Subcutaneous adipose tissue (tissue), 4 donors: ENCODE results near the gene XRN1. TPM values are rescaled to one million over a fixed set of nuclear protein-coding genes. Genes with fewer than 3 reads are reported as not detected.

Experiments used
- total RNA-seq, 4 donors: library from RNA; depleted of rRNA; stranded (reverse); fragments of >200 nt; gene quantifications; one replicate each; pipeline ENCODE4 v1.1.0, GENCODE V29; 2016
- TF ChIP-seq, protein P1 (sequence below): fragments of 450-650 bp; IDR thresholded peaks from one replicate; pipeline ENCODE4 v1.5.1; 2016; ENCODE audit warnings: low read depth, mild to moderate bottlenecking, control low read depth, antibody characterized with exemption, moderate library complexity

XRN1 gene
- total RNA-seq, 4 donors from 2014 or later, result 49.6 to 83.3 (median 58.9) TPM

DNA sequence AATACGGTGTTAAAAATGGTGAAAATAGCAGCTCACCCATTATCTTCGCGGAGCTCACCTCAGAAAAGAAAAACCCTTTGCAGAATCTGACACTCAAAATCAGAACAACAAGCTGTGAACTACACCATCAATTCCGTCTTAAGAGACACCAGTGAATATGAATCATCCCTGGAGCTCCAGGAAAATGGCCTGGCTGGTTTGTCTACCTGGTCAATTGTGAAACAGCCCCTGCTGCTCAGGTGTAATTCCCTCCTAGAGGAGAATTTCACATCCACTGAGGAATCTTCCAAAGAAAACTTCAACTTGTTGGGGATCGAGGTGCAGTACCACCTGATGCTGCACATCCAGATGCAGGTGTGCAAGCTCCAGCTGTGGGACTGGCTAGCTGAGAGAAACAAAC is 3.0 kb upstream of the XRN1 start:
- TF ChIP-seq, protein P1, sequence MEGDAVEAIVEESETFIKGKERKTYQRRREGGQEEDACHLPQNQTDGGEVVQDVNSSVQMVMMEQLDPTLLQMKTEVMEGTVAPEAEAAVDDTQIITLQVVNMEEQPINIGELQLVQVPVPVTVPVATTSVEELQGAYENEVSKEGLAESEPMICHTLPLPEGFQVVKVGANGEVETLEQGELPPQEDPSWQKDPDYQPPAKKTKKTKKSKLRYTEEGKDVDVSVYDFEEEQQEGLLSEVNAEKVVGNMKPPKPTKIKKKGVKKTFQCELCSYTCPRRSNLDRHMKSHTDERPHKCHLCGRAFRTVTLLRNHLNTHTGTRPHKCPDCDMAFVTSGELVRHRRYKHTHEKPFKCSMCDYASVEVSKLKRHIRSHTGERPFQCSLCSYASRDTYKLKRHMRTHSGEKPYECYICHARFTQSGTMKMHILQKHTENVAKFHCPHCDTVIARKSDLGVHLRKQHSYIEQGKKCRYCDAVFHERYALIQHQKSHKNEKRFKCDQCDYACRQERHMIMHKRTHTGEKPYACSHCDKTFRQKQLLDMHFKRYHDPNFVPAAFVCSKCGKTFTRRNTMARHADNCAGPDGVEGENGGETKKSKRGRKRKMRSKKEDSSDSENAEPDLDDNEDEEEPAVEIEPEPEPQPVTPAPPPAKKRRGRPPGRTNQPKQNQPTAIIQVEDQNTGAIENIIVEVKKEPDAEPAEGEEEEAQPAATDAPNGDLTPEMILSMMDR, result no peak

DNA sequence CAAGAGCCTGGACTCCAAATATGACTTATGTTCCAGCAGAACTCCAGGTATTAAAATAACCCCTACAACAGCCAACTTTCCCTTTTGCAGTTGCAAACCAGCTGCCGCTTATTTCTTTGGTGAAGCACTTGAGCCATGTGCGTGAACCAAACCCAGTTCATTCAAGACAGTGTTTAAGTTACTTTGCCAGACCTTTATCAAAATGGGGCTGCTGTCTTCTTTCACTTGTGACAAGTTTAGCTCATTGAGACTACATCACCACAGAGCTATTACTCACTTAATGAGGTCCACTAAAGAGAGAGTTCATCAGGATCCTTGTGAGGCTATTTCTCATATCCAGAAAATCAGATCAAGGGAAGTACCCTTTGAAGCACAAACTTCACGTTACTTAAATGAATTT is 2.4 kb upstream of the XRN1 start:
- TF ChIP-seq, protein P1, result no peak

DNA sequence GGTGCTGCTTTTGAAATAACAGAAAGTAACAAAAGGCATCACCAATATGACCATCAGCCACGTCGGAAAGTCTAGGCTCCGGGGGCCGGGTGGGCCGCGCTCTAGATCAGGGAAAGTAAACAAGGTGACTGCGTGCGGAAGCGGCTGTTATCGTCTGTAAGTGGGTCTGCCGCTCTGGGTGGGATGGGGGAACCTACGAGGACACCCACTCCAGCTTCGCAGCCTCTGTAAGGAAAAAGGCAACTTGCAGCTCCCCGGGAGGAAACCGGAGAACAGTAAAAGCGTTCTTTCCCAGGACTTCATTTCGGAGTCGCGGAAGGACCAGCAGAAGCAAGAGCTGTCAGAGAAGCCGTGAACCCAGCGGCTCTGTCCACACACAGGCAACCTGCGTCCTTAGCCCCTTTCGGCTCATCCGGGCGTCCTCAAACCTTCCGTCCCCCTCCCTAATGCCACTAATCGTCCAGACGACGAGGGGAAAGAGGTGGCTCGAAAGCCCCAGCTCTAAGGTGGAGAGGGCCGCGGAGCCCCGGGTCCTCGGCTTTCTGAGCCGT is 461 bp downstream of the XRN1 start:
- TF ChIP-seq, protein P1, result no peak

DNA sequence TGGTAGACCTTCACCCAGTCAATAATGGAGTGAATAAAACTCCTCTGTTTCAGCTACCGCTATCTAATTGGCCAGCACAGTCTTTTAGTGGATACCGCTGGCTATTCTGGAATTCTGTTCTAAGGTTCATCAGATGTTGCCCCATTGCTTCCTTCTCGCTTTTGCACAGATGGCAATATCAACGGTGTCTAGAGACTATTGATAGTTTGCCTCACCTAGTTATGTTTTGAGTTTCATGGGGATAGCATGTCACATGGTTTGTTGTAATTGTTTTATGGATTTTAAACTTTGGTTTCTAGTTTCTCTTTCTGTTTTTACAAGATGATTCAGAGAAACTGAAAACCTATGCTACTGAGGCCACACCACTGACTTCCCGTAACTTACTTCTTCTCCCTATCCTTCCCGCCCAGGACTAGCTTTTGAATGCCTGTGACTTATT is 2.0 kb downstream of the XRN1 start:
- TF ChIP-seq, protein P1, result no peak

DNA sequence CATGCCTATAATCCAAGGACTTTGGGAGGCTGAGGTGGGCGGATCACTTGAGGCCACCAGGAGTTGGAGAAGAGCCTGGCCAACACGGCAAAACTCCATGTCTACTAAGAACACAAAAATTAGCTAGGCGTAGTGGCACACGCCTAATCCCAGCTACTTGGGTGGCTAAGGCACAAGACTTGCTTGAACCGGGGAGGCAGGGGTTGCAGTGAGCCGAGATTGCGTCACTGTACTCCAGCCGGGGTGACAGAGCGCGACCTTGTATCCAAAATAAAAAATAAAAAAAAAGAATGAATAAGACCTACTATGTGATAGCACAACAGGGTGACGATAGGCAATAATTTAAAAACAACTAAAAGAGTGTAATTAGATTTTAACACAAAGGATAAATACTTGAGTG is 3.5 kb downstream of the XRN1 start:
- TF ChIP-seq, protein P1, result no peak

DNA sequence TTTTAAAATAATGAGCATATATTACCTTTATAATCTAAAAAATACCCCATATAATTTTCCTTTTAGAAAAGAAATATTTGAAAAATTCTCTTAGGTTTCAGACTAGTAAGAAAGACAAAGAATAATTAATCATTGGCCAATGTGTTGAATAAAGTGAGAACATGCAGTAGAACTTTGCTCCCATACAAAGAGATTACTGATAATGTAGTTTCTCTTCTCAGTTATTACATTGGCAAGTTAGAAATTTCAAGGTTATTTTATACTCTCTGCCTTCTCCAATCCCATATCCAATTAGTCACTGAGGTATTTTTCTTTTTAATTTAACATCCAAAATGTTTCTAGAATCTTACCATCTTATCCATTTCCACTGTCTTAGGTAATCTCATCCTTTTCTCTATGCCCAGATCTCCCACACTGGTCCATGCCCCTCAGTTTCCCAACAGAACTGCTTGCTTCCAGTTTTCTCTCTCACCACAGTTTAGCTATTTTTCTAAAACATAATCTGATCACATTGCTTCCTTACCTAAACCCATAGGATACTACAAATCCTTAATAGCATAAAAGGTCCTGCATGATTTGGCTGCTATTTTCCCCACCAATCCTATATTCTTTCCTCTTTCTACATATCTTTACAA is 10.8 kb downstream of the XRN1 start:
- TF ChIP-seq, protein P1, result no peak

DNA sequence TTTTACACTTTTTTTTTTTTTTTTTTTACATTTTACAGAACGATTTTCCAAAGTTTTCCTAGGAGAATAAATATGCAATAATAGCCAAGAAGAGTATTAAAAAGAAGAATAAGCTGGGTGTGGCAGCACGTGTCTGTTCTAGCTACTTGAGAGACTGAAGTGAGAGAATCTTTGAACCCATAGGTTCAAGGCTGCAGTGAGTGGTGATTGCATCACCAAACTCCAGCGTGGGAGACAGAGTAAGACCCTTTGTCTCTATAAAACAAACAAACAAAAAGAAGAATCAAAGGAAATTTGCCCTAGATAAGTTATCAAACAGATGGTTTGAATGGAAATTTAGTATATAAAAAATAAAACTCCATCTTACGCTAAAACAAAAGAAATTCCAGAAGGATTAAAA is 13.3 kb downstream of the XRN1 start:
- TF ChIP-seq, protein P1, result no peak
